Left ventricle myocardium superior (tissue), 1 donor: ENCODE results near the gene GABRB3. TPM values are rescaled to one million over a fixed set of nuclear protein-coding genes. Genes with fewer than 3 reads are reported as not detected.

Experiments used
- ATAC-seq: fragments of 200-7000 bp; cut with Tn5 transposase; one replicate; pipeline ENCODE4 v1.9.1; 2020; ENCODE audit warnings: mild to moderate bottlenecking, moderate library complexity
- DNase-seq: peaks from one replicate; pipeline ENCODE4 v3.0.0-alpha.2; 2020
- intact Hi-C: fragments of 100-400 bp; cut with micrococcal nuclease; formaldehyde crosslinking; loops from one replicate; pipeline ENCODE4 v1.11.0; 2022
- long read RNA-seq: library from polyadenylated mRNA; unstranded; transcript quantifications from one replicate; pipeline ENCODE4 v2.0.0, GENCODE V29; 2021
- total RNA-seq: library from RNA; stranded (reverse); fragmentation: NEBNext Ultra II Directional; extraction: Animal tissue kit (Norgen Biotek cat#: 25700); gene quantifications from one replicate; pipeline ENCODE4 v1.2.1, GENCODE V29; 2021
- donor health status: DM: no; HTN: yes; CAD: no; lungs with severe emphysema.

Gene GABRB3
- 4.5 TPM for total RNA-seq
- long read RNA-seq, full-length matches to known transcripts: 8 of 8 reads
- long read RNA-seq, partial matches to known transcripts: 0 of 8 reads
- long read RNA-seq, other reads (novel, unspliced or antisense): 0 of 8 reads

DNA sequence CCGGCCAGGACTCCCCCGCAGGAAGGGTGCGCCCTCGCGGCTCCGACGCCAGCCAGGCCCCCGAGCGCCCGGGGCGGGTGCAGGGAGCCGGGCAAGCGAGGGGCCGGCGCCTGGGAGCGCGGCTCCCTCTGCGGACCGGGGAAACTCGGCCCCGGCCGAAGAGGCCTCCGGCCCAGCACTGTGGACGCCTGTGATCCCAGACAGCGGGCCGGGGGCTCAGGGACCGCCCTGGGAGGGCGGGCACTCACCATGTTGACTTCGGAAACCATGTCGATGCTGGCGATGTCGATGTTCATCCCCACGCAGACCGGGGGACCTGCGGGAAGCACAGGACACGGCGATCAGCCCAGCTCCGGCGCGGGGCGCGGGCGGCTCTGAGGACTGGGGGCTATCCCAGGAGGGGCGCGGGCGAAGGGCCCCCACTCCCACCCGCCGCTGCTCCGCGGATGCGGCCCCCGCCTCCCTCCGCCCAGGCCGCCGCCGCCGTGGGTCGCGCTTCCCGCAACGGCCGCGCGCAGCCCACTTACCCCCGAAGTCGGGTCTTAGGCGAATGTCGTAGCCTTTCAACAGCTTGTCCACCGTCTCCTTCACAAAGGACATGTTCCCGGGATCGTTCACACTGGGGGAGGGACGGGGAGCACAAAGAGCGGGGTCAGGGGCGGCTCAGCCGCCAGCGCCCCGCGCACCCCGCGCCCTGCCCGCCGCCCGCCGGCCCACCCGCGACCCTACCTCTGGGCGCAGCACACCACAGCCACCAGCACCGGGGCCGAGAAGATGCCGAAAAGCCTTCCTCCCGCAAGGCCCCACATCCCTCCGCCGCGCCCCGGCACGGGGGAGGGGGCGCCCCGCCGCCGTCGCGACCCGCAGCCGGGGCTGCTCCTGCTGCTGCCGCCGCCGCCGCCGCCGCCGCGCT lies at the start of gene GABRB3:
Gene GABRB3 (minus strand): TSS at position 913 of the 913 bp plus-strand sequence.
- no peak for ATAC-seq
- no peak for DNase-seq
- intact Hi-C loops: no loop called here

DNA sequence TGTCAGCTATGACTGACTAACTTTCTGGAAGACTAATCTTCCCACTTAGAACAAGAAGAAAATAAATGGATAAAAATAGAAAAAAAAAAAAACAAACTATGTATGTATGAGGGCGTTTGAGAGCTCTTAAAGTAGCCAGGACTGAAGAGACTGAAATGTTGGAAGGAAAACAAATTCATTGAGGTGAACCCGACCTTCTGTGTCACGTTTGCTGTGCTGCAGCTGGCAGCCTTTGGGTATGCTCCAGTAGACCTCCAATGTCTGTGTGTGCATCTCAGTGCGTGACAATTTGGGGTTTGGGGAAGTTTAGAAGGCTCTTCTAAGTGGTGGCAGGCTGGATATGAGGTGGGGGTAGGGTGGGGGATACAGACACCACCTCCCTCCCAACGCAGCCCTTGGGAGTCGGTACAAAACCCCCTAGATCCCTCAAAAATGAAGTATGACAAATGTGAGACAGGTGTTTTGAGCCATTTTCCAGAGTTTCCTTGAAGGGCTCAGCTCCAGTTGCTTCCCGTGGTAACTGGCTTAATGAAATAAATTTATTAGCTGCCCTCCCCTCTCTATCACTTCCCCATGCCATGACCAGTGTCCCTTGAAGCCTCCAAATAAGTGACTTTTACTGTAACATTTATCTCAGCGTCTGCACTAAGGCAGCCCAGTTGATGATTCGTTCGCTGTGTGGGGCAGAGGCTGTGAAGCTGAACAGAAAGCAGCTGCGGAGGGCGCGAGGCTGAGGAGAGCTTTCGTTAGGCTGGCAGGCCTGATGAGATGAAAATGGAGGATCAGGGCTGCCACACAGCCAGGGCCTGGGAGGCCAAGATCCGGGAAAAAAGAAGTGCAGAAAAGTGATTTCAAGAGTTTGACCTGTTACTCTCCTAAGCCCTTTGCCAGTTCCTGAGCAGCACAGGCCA lies 34.9 kb upstream of the GABRB3 start:
- no peak for DNase-seq
- intact Hi-C loops: no loop called here
- peak; percentile 71 for ATAC-seq

DNA sequence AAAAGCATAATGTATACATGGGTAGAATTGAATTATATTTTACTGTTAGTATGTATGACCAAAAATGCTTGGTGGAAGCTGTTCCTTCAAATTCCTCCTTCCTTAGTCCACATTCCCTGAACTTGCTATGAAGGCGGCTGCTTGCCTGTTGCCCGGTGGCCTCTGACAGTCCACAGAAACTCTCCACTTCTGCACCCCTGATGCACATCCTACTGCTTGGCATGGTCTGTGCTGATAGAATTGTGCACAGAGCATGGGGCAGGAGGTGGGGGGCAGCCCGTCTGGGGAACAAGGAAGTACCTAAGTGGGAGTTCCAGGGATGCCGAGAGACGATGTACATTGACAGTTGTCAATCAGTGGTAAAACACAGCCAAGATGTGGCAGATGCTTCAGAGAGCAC lies 33.7 kb upstream of the GABRB3 start:
- no peak for ATAC-seq
- no peak for DNase-seq
- intact Hi-C loops: no loop called here

DNA sequence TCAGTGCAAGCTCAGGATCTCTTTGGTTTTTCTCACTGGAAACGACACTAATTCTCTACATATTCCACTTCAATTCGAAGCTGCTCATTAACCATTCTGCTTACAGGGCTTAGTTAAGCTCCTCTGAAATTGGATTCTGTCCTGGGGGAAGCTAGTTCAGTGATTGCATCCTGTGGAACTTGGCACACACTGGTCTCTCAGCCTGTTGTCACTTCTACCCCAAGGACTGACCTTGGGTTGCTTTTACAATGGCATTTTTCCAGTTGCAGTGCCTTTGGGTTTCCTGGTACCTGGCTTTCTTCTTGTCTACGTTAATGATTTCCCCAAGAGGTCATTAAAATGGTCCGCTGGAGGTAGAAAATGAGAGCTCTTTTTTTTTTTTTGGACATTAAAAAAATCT lies 33.3 kb upstream of the GABRB3 start:
- no peak for DNase-seq
- peak; percentile 96 for ATAC-seq
- intact Hi-C loops: no loop called here

GRCh38 chr15:26805470-26805869 lies 32.6 kb upstream of the GABRB3 start:
- ATAC-seq (no peak), DNase-seq (no peak)
- intact Hi-C loops: no loop called here

GRCh38 chr15:26804063-26804804 lies 31.4 kb upstream of the GABRB3 start:
- ATAC-seq (no peak), DNase-seq (no peak)
- intact Hi-C loops: no loop called here

GRCh38 chr15:26790118-26790517 lies 17.3 kb upstream of the GABRB3 start:
- ATAC-seq (no peak), DNase-seq (no peak)
- intact Hi-C loops: no loop called here

DNA sequence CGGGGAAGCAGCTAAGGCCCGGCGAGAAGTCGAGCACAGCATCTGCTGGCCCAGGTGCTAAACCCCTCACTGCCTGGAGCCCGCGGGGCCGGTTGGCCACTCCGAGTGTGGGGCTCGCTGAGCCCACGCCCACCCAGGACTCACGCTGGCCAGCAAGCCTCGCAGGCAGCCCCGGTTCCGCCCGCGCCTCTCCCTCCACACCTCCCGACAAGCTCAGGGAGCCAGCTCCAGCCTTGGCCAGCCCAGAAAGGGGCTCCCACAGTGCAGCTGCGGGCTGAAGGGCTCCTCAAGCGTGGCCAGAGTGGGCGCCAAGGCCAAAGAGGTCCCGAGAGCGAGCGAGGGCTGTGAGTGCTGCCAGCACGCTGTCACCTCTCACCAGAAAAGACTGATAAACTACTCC lies 8.9 kb upstream of the GABRB3 start:
- DNase-seq: no peak
- intact Hi-C loops: no loop called here
- no peak for ATAC-seq

DNA sequence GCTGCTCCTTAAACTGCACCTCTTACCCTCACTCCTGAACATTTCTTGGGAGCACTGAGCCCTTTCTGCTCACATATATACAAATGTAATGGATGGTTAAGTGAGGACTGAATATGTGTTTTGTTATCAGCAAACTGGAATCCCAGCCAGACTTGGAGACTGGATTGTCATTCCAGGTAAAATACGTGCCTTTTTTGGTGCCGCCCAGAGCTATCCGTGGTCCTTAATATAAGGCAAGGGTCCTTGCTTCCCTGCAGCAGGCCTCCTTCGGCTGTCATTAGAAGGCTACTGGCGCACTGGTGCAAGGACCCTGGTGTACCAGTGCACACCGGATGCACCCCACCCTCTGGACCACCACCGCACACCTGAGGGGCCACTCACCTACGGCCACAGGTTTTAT lies 1.1 kb upstream of the GABRB3 start:
- intact Hi-C loops: no loop called here
- ATAC-seq (no peak), DNase-seq (no peak)

DNA sequence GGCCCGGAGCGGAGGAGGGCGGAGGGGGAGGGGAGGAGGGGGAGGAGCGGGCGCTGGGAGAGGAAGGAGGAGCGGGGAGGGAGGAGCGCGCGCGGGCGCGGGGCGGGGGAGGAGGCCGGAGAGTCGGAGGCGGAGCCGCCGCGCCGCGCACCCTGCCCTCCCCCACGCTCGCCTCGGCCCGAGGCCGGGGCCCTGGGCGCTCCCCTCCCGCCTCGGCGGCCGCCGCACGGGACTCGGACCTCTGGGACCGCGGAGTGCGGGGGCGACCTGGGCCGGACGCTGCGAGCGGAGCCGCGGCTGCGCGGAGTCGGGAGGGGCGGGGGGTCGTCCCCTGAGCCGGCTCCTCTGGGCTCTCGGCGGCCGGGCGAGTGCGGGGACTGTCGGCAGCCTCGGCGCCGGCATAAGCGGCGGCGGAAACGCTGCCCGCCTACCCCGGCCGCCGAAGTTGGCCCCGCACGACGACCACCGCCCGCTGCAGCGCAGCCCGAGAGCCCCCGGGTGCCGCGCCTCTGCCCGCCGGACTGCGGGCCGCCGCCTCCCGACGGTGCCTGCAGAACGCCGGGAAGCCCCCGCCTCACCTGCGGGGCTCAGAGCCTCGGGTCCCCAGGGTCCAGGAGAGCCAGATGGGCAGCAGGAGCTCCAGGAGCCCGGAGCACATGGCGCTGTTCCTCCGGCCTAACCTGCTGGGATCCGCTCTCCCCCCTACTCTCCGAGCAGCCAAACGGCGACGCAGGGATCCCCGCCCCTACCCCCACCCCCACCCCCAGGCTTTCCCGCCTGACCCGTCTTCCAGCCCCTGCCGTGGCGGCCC lies 406 bp upstream of the GABRB3 start:
- intact Hi-C loops: no loop called here
- ATAC-seq (peak; percentile 95), DNase-seq (peak; percentile 79)

DNA sequence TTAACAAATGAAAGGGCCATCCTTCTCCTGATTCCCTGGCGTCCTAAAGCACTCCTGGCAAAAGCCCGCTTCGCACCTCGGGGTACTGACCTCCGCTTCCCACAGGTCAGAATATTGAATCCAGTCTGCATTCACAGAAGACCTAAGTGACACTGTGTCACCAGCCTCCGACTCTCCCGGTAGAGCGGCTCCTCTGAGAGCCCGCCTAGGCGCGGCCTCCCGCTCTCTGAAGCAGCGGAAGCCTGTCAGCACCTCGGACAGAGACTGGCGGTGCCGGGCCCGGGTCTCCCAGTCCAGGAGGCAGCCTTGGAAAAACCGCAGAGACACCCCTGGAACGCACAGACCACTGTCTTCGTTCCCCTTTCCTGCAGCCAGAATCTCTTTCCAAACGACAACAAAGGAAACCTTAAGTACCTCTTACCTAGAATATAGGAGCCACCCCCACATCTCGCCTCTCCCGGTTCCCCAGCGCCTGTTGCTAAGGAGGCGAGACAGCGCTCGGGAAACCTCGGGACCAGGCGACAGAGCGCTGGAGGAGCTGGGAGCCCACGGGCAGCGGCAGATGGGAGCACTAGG lies 1.2 kb downstream of the GABRB3 start:
- ATAC-seq: peak; percentile 83
- intact Hi-C loops: no loop called here
- peak; percentile 65 for DNase-seq

GRCh38 chr15:26771168-26771567 lies 1.7 kb downstream of the GABRB3 start:
- intact Hi-C loops: no loop called here
- DNase-seq: no peak
- no peak for ATAC-seq

- no peak for ATAC-seq
- no peak for DNase-seq
- intact Hi-C loops: no loop called here
These were observed 5.6 kb downstream of the GABRB3 start for GRCh38 chr15:26767169-26767670.

- DNase-seq (no peak), ATAC-seq (no peak)
- intact Hi-C loops: no loop called here
These were observed 6.6 kb downstream of the GABRB3 start for GRCh38 chr15:26766262-26766661.

GRCh38 chr15:26759986-26760385 lies 12.9 kb downstream of the GABRB3 start:
- intact Hi-C loops: no loop called here
- ATAC-seq (no peak), DNase-seq (no peak)

DNA sequence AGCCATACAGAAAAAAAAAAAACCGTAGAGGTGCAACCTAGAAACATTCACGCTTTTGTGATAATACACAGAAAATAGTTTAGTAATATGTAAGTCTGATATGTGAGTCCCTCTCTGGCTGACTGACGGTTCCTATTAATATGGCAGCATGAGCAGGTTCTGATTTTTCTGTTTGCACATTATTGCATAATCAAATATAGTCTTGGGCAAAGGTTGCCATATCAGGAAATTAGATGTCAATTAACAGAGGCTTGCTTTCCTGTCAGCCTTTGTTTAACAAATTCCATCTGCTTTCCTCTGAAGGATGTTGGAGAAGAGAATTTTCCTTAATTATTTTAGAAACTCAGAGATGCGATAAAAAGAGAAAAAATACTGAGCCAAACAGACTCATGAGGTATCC lies 14.8 kb downstream of the GABRB3 start:
- ATAC-seq (no peak), DNase-seq (no peak)
- intact Hi-C loops: no loop called here

DNA sequence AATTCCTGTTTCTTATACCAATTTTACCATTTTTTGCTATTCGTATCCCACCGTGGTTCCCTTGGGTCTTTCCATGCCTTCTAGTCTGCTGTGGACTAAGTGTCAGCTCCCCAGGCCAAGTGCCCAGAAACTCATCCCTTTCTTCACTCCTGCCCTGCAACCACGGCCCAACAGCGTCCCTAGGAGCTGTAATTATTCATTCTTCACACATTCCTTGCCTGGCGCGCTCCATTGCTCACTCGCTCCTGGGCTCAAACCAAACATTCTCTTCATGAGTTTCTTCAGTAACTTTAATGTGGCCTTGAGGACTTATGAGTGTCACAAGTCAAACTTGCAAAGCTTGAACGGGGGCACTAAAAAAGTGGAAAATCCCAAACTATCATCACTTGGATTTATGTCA lies 15.7 kb downstream of the GABRB3 start:
- ATAC-seq (no peak), DNase-seq (no peak)
- intact Hi-C loops: no loop called here

DNA sequence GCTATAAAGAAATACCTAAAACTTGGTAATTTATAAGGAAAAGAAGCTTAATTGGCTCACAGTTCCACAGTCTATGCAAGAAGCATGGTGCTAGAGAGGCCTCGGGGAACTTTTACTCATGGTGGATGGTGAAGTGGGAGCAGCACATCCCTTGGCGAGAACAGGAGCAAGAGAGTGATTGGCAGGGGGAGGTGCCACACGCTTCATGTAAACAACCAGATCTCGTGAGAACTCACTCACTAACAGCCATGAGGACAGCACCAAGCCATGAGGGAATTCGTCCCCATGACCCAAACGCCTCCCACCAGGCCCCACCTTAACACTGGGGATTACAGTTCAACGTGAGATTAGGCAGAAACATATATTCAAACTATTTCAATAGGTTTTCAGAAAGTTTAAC lies 28.0 kb downstream of the GABRB3 start:
- DNase-seq: no peak
- intact Hi-C loops: no loop called here
- no peak for ATAC-seq
